GM18868 (cell line): ENCODE measurements around the gene RNASEH2C.
"Not testable (repeated sequence)": the region's sequence is repeated elsewhere in the genome, so short reads cannot be mapped to it uniquely, and the experiment has no call there.

Source experiments
- ATAC-seq: cut with Tn5 transposase; IDR thresholded peaks from one replicate; pipeline ENCODE4 v1.9.1; 2021; ENCODE audit warnings: mild to moderate bottlenecking, moderate library complexity; ENCODE audit not compliant: unreplicated experiment

RNASEH2C gene

GRCh38 chr11:65720211-65720934 lies at the start of gene RNASEH2C:
Gene RNASEH2C (minus strand): TSS chr11:65720798. CDS start chr11:65720758, 40 bp downstream.
- peak; percentile 77 for ATAC-seq

- ATAC-seq = not testable (repeated sequence)
These were observed 47.2 kb upstream of the RNASEH2C start for GRCh38 chr11:65767806-65768205.

- ATAC-seq = no peak
These were observed 46.8 kb upstream of the RNASEH2C start for GRCh38 chr11:65767406-65767805.

- ATAC-seq = no peak
These were observed 45.9 kb upstream of the RNASEH2C start for GRCh38 chr11:65766535-65766934.

GRCh38 chr11:65764434-65764833 lies 43.8 kb upstream of the RNASEH2C start:
- no peak for ATAC-seq

GRCh38 chr11:65762816-65763215 lies 42.2 kb upstream of the RNASEH2C start:
- not testable (repeated sequence) for ATAC-seq

GRCh38 chr11:65762169-65762568 lies 41.6 kb upstream of the RNASEH2C start:
- ATAC-seq = not testable (repeated sequence)

GRCh38 chr11:65745049-65745448 lies 24.5 kb upstream of the RNASEH2C start:
- ATAC-seq = no peak

- no peak for ATAC-seq
These were observed 24.1 kb upstream of the RNASEH2C start for GRCh38 chr11:65744699-65745042.

GRCh38 chr11:65744026-65744698 lies 23.6 kb upstream of the RNASEH2C start:
- ATAC-seq = no peak

GRCh38 chr11:65743681-65744025 lies 23.1 kb upstream of the RNASEH2C start:
- no peak for ATAC-seq

GRCh38 chr11:65742353-65742752 lies 21.8 kb upstream of the RNASEH2C start:
- ATAC-seq = no peak

GRCh38 chr11:65741185-65741584 lies 20.6 kb upstream of the RNASEH2C start:
- ATAC-seq = no peak

GRCh38 chr11:65739022-65739421 lies 18.4 kb upstream of the RNASEH2C start:
- no peak for ATAC-seq

- ATAC-seq = no peak
These were observed 16.2 kb upstream of the RNASEH2C start for GRCh38 chr11:65736810-65737209.

- not testable (repeated sequence) for ATAC-seq
These were observed 14.5 kb upstream of the RNASEH2C start for GRCh38 chr11:65735111-65735510.

GRCh38 chr11:65730461-65730860 lies 9.9 kb upstream of the RNASEH2C start:
- ATAC-seq = no peak

GRCh38 chr11:65727865-65728264 lies 7.3 kb upstream of the RNASEH2C start:
- no peak for ATAC-seq

GRCh38 chr11:65726660-65727059 lies 6.1 kb upstream of the RNASEH2C start:
- ATAC-seq = no peak

GRCh38 chr11:65722261-65722660 lies 1.7 kb upstream of the RNASEH2C start:
- no peak for ATAC-seq

- peak; percentile 7 for ATAC-seq
These were observed 757 bp downstream of the RNASEH2C start for GRCh38 chr11:65719871-65720210.

- ATAC-seq = no peak
These were observed 1.6 kb downstream of the RNASEH2C start for GRCh38 chr11:65718964-65719492.
